ENCODE results near the gene RMND5A. TPM values are rescaled to one million over a fixed set of nuclear protein-coding genes. Genes with fewer than 3 reads are reported as not detected.

RMND5A gene
- polyA plus RNA-seq, 1 experiment: 10.8 TPM

DNA sequence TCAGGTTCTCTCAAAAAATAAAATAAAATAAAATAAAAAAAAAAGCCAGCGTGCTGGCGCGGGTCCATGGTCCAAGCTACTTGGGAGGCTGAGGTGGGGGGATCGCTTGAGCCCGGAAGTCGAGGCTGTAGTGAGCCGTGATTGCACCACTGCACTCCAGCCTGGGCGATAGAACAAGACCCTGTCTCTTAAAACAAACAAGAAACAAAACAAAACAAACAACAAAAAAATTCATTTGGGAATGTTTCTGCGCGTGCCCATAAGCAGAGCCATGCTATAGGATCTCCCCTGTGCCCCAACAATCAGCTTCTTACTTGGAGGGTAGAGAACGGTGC, 87.0 kb downstream of the RMND5A start:
- Histone ChIP-seq H3K27me3 (ENCODE audit: control insufficient read depth, insufficient read depth, low read length) (peaks cover 15% of the 10 kb centered on the region), H3K36me3 (ENCODE audit: control insufficient read depth, insufficient read depth, low read length) (no peaks in the 10 kb centered on the region), H3K4me3 (ENCODE audit: low read depth, low read length) (no peak overlapping the region)
- no peak for DNase-seq (ENCODE audit: low read depth)
- CTCF ChIA-PET: interaction anchor here (0.8 to 3.0 kb wide), 6 partner anchors 9 to 44 kb away, joined by 4 to 11 read pairs (median 4); no protein-coding TSS in a partner anchor
- POLR2A ChIA-PET: no interaction called here
- TF ChIP-seq, protein P1, sequence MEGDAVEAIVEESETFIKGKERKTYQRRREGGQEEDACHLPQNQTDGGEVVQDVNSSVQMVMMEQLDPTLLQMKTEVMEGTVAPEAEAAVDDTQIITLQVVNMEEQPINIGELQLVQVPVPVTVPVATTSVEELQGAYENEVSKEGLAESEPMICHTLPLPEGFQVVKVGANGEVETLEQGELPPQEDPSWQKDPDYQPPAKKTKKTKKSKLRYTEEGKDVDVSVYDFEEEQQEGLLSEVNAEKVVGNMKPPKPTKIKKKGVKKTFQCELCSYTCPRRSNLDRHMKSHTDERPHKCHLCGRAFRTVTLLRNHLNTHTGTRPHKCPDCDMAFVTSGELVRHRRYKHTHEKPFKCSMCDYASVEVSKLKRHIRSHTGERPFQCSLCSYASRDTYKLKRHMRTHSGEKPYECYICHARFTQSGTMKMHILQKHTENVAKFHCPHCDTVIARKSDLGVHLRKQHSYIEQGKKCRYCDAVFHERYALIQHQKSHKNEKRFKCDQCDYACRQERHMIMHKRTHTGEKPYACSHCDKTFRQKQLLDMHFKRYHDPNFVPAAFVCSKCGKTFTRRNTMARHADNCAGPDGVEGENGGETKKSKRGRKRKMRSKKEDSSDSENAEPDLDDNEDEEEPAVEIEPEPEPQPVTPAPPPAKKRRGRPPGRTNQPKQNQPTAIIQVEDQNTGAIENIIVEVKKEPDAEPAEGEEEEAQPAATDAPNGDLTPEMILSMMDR (IDR thresholded peaks at IDR 0.05; ENCODE audit: insufficient read depth, low read depth, low read length): no peak

DNA sequence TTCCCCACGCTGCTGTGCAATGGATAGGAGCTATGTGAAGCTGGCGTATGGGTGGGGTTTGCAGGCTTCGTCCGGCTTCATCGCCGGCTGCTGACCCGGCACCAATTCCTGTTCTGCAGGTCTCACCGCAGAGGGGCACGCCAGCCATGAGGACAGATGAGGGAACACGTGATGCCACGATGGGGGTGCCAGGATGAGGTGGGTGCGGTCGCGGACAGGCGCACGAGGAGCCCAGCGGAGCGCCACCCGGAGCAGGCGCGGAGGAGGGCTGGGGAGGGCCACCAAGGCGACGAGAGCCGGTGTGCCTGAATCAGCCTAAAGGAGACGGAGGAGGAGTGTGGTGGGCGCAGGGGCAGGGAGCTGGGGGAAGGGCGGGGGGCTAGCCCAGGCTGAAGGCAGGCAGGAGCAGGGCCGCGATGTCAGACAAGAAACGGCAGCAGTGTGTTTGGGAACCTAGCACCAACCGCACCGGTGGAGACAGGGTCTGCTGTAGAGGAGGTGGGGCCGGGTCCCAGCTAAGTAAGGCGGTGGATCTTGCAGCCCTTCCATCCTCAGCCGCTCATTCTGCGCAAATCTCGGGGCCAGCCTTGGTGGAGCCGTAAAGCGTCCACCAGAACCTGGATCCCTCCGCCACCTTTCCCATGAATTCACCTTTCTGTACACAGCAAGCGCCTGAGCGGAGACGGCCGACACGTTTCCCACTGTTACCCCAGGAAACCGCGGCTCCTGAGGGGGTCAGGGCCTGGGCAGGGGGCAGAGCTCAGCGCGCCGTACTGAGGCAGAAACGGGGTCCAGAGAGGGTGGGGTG, 87.6 kb downstream of the RMND5A start:
- POLR2A ChIA-PET: no interaction called here
- DNase-seq (ENCODE audit: low read depth): no peak

DNA sequence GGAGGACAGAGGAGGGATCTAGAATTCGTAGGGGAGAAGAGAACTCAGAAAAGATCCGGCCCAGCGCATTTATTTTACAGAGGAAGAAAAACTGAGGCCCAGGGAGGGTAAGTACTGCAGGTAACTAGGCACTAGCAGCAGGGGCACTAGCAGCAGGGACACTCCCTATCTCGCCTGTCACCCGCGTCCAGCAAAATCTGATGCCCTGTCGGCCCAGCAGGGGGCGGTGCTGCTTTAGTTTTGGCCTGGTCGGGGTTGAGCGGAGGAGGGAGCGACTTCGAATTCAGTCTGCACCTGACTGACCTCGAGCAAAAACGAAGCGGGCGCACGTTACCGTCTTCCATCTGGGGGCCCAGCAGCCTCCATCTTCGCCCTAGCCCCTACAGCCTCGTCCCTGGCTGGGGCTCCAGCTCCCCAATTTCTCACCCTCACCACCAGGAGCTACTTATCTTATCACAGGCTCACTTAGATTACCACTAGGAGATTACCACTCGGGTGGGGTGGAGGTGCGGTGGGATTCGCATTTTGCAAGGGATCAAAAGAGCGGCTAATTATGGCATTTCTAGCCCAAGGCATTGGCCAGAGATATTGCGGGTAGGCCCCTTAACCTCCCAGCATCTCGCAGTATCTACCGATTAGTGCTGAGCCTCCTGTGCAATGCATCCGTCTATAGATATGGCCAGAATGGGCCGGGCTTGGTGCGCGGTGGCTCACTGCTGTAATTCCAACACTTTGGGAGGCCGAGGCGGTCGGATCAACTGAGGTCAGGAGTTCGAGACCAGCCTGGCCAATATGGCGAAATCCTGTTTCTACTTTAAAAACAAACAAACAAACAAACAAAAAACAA, 88.4 kb downstream of the RMND5A start:
- CTCF ChIA-PET: interaction anchor here (0.6 to 3.0 kb wide), 10 partner anchors 11 to 410 kb away, joined by 3 to 11 read pairs (median 4); no protein-coding TSS in a partner anchor
- TF ChIP-seq, protein P1 (IDR thresholded peaks at IDR 0.05; ENCODE audit: insufficient read depth, low read depth, low read length): peak; percentile 85
- peak; percentile 6 for DNase-seq (ENCODE audit: low read depth)
- Histone ChIP-seq H3K27me3 (ENCODE audit: control insufficient read depth, insufficient read depth, low read length) (peaks cover 15% of the 10 kb centered on the region), H3K4me3 (ENCODE audit: low read depth, low read length) (peak overlapping the region; percentile 25), H3K36me3 (ENCODE audit: control insufficient read depth, insufficient read depth, low read length) (no peaks in the 10 kb centered on the region)
- POLR2A ChIA-PET: no interaction called here

More for the DNA sequence above, 87.6 kb downstream of the RMND5A start:
- CTCF ChIA-PET: interaction anchor here (0.6 to 3.0 kb wide), 11 partner anchors 9 to 1086 kb away, joined by 3 to 11 read pairs (median 5); no protein-coding TSS in a partner anchor
- no peaks in the 10 kb centered on the region for H3K36me3 ChIP-seq (ENCODE audit: control insufficient read depth, insufficient read depth, low read length)
- peak overlapping the region; percentile 25 for H3K4me3 ChIP-seq (ENCODE audit: low read depth, low read length)
- H3K27me3 ChIP-seq (ENCODE audit: control insufficient read depth, insufficient read depth, low read length): peaks cover 15% of the 10 kb centered on the region
- TF ChIP-seq, protein P1 (IDR thresholded peaks at IDR 0.05; ENCODE audit: insufficient read depth, low read depth, low read length): no peak

DNA sequence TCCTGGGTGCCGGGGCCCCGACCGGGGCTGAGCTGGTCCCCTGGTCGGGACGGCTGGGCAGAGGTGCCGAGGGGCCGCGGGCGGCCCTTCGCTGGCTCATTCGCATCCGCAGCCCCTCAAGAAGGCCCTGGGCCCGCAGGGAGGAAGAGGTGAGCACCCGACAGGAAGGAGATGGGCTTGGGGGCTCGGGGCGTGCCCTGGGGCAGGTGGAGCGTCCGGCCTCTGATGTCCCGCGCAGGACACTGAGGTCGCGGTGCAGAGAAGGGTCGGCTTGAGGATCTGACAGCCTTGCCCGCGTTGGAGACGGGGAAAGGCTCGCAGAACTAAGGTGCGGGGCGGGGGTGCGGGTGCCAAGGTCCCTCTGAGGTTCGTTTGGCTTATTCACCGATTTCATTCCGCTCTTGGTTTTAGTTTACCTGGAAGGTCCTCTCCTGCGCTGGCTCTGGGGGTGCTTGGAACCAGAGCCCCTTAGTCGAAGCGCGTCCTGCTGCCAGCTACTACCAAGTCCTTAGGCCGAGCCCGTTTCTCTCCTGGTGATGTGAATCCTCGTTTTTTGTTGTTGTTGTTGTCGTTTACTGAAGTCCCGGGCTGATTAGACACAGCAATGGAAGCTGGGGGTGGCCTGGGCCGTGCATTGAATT, 89.5 kb downstream of the RMND5A start:
- Histone ChIP-seq H3K4me3 (ENCODE audit: low read depth, low read length) (no peak overlapping the region), H3K36me3 (ENCODE audit: control insufficient read depth, insufficient read depth, low read length) (no peaks in the 10 kb centered on the region), H3K27me3 (ENCODE audit: control insufficient read depth, insufficient read depth, low read length) (peaks cover 15% of the 10 kb centered on the region)
- TF ChIP-seq, protein P1 (IDR thresholded peaks at IDR 0.05; ENCODE audit: insufficient read depth, low read depth, low read length): no peak
- no peak for DNase-seq (ENCODE audit: low read depth)
- POLR2A ChIA-PET: no interaction called here
- CTCF ChIA-PET: interaction anchor here (2.1 to 3.0 kb wide), 2 partner anchors 10 to 18 kb away, joined by 7 to 11 read pairs; no protein-coding TSS in a partner anchor
